ENCODE data around the gene UNC119. TPM values are rescaled to one million over a fixed set of nuclear protein-coding genes. Genes with fewer than 3 reads are reported as not detected.
"Not testable (repeated sequence)": the region's sequence is repeated elsewhere in the genome, so short reads cannot be mapped to it uniquely, and the experiment has no call there.

Gene UNC119
- total RNA-seq, 1 experiment from 2014 or later, result 44.6 TPM

DNA sequence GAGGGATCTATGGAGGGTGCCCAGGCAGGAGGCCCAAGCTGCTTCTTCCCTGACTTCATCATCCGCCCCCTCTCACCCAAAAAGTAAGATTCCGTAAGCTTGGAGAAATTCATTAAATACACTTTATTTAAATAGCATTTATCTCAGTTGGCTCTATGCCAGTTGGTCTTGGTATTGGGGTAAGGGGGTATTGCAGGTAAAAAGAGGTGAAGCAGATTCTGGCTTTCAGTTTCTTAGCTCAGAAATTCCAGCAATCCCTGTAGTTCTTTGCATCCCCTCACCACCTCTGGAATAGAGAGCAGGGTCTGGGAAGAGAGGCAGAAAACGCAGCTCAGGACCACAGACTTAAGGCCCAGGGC is 25.0 kb upstream of the UNC119 start:
- Histone ChIP-seq H3K9me3 (ENCODE audit: low read depth, low read length, poor library complexity, severe bottlenecking) (no peaks in the 10 kb centered on the region), H3K4me1 (ENCODE audit: insufficient read depth, low read length, poor library complexity, severe bottlenecking) (peaks cover 8% of the 10 kb centered on the region), H3K36me3 (ENCODE audit: insufficient read depth, low read length, poor library complexity, severe bottlenecking) (peaks cover 51% of the 10 kb centered on the region), H3K27ac (ENCODE audit: low read depth, low read length, poor library complexity, severe bottlenecking) (peak overlapping the region; percentile 1), H3K27me3 (replicated peaks; ENCODE audit: insufficient read depth, low read depth, low read length, poor library complexity) (no peaks in the 10 kb centered on the region), H3K4me3 (ENCODE audit: low read depth, low read length, poor library complexity, severe bottlenecking) (no peak overlapping the region)
- DNase-seq (ENCODE audit: low spot score), result no peak
- CTCF ChIA-PET, result no interaction called here
- TF ChIP-seq EZH2 (IDR thresholded peaks at IDR 0.05; ENCODE audit: borderline replicate concordance, low read depth, low read length, poor library complexity, severe bottlenecking), result no peak
- no TSS peak for BruUV-seq (replicated peaks)
- intact Hi-C loops (cut with micrococcal nuclease; ENCODE audit: unreplicated experiment), result loop anchor here (5.0 kb wide), 1 partner anchor 45 kb away; no protein-coding TSS in a partner anchor
- POLR2A ChIA-PET (ENCODE audit: low non-redundant PET), result no interaction called here

DNA sequence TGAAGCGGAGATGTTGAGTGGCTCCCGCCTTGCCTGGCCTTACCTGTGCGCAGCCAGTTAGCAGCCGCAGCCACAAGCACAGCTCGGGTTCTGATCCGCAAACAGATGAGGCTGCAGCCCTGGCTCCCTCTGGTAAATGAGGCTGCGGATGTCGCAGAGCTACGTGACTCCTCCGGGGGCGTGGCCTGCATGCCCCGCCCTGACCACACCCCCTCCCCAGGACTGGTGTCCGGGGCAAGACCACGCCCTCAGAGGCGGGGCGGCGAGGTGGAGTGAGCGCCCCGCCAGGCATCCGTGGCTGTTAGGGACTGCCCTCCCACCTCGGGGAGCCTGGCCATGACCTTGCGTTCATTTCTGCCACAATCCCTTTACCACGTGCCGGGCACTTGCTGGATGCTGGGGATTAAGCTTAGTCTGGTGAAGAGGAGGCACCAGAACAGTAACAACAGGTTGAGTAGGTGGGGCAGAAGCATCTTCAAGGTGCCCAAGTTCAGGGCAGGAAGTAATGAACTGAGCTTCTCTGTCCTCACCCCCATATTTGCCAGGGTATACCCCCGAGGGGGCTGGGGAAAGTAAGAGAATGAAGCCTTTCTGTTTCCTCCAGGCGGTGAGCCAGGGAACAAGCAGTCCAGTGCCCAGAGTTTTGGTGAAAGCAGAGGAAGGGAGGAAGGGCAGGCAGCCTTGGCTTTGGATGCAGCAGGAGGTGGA is 24.5 kb upstream of the UNC119 start, which contains the start of gene ALDOC:
Gene ALDOC, minus strand, starts transcription at position 138 of the 708 bp plus-strand sequence. CDS start 1,363 bp downstream, outside the sequence.
- CTCF ChIA-PET, result no interaction called here
- peak within 1 kb of the TSS; percentile 29 for H3K4me3 ChIP-seq (ENCODE audit: low read depth, low read length, poor library complexity, severe bottlenecking)
- BruUV-seq (replicated peaks), result no TSS peak

DNA sequence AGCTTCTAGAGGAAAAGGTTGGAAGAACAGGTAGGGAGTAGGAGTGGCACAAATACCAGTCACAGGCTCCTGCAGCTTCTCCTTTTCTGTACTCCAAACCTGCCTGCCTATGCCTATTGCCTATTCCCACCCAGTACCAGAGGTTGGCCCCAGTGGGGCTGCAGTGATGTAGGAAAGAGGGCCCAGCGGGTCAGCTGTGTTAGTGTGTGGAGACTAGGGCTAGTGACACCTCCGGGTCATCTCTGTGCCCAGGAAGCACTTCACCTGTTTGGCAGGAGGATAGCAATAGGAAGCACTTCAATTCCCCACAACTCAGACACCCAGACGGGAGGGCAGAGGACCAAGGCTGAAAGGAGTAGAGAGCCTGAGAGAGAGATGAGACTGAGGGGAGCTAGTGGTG is 23.6 kb upstream of the UNC119 start:
- Histone ChIP-seq H3K4me1 (ENCODE audit: insufficient read depth, low read length, poor library complexity, severe bottlenecking) (peaks cover 13% of the 10 kb centered on the region), H3K4me3 (ENCODE audit: low read depth, low read length, poor library complexity, severe bottlenecking) (peak overlapping the region; percentile 23), H3K36me3 (ENCODE audit: insufficient read depth, low read length, poor library complexity, severe bottlenecking) (peaks cover 43% of the 10 kb centered on the region)
- CTCF ChIA-PET; H3K27ac ChIP-seq (ENCODE audit: low read depth, low read length, poor library complexity, severe bottlenecking); DNase-seq (ENCODE audit: low spot score); BruUV-seq (replicated peaks); H3K27me3 ChIP-seq (replicated peaks; ENCODE audit: insufficient read depth, low read depth, low read length, poor library complexity); H3K9me3 ChIP-seq (ENCODE audit: low read depth, low read length, poor library complexity, severe bottlenecking); POLR2A ChIA-PET (ENCODE audit: low non-redundant PET): not testable (repeated sequence)
- intact Hi-C loops (cut with micrococcal nuclease; ENCODE audit: unreplicated experiment), result loop anchor here (5.0 kb wide), 1 partner anchor 46 kb away; no protein-coding TSS in a partner anchor

More for the DNA sequence above, 24.5 kb upstream of the UNC119 start, which contains the start of gene ALDOC:
- DNase-seq (ENCODE audit: low spot score), result peak; percentile 96
- intact Hi-C loops (cut with micrococcal nuclease; ENCODE audit: unreplicated experiment), result loop anchor here (5.0 kb wide), 1 partner anchor 45 kb away; no protein-coding TSS in a partner anchor
- TF ChIP-seq, protein P1, sequence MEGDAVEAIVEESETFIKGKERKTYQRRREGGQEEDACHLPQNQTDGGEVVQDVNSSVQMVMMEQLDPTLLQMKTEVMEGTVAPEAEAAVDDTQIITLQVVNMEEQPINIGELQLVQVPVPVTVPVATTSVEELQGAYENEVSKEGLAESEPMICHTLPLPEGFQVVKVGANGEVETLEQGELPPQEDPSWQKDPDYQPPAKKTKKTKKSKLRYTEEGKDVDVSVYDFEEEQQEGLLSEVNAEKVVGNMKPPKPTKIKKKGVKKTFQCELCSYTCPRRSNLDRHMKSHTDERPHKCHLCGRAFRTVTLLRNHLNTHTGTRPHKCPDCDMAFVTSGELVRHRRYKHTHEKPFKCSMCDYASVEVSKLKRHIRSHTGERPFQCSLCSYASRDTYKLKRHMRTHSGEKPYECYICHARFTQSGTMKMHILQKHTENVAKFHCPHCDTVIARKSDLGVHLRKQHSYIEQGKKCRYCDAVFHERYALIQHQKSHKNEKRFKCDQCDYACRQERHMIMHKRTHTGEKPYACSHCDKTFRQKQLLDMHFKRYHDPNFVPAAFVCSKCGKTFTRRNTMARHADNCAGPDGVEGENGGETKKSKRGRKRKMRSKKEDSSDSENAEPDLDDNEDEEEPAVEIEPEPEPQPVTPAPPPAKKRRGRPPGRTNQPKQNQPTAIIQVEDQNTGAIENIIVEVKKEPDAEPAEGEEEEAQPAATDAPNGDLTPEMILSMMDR (conservative IDR thresholded peaks at IDR 0.05; ENCODE audit: low read depth, low read length), result no peak
- TF ChIP-seq EZH2 (IDR thresholded peaks at IDR 0.05; ENCODE audit: borderline replicate concordance, low read depth, low read length, poor library complexity, severe bottlenecking), result no peak
- H3K36me3 ChIP-seq (ENCODE audit: insufficient read depth, low read length, poor library complexity, severe bottlenecking), result peaks cover 46% of the 10 kb centered on the region
- peaks cover 12% of the 10 kb centered on the region for H3K4me1 ChIP-seq (ENCODE audit: insufficient read depth, low read length, poor library complexity, severe bottlenecking)
- no peaks in the 10 kb centered on the region for H3K9me3 ChIP-seq (ENCODE audit: low read depth, low read length, poor library complexity, severe bottlenecking)
- POLR2A ChIA-PET (ENCODE audit: low non-redundant PET), result interaction anchor here (0.6 kb wide), 1 partner anchor 456 kb away, joined by 3 read pairs; no protein-coding TSS in a partner anchor
- H3K27ac ChIP-seq (ENCODE audit: low read depth, low read length, poor library complexity, severe bottlenecking), result peak within 1 kb of the TSS; percentile 1
- no peaks in the 10 kb centered on the region for H3K27me3 ChIP-seq (replicated peaks; ENCODE audit: insufficient read depth, low read depth, low read length, poor library complexity)

DNA sequence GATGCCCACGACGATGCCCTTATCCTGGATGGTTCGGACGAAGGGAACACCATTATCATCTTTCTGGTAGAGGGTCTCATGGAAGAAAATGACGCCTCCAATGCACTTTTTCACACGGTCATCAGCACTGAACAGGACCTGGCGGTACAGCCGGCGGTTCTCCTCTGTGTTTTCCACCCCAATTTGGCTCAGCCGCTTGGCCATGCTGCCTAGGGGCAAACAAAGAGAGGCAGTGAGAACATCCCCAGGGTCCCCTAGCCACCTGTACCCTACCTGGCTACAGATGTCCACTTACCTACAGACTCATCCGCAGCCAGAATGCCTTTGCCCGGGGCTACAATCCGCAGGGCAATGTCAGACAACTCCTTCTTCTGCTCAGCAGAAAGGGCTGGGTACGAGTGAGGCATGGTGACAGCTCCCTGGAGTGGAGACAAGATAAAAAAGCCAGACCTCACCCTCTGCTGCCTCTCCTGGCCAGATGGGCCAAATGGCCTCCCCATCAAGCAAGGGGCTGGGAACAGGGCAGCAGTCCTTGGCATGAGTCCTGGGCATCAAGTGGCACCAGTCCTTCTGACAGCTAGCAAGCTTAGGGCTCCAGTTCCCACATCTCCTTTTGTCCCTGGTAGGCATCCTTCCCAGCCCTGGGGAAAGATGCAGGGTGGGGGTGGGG is 22.8 kb upstream of the UNC119 start:
- no peak overlapping the region for H3K27ac ChIP-seq (ENCODE audit: low read depth, low read length, poor library complexity, severe bottlenecking)
- H3K36me3 ChIP-seq (ENCODE audit: insufficient read depth, low read length, poor library complexity, severe bottlenecking), result peaks cover 35% of the 10 kb centered on the region
- H3K9me3 ChIP-seq (ENCODE audit: low read depth, low read length, poor library complexity, severe bottlenecking), result no peaks in the 10 kb centered on the region
- H3K4me1 ChIP-seq (ENCODE audit: insufficient read depth, low read length, poor library complexity, severe bottlenecking), result peaks cover 16% of the 10 kb centered on the region
- no peaks in the 10 kb centered on the region for H3K27me3 ChIP-seq (replicated peaks; ENCODE audit: insufficient read depth, low read depth, low read length, poor library complexity)
- intact Hi-C loops (cut with micrococcal nuclease; ENCODE audit: unreplicated experiment), result loop anchor here (5.0 kb wide), 1 partner anchor 47 kb away; no protein-coding TSS in a partner anchor
- no TSS peak for BruUV-seq (replicated peaks)
- no peak overlapping the region for H3K4me3 ChIP-seq (ENCODE audit: low read depth, low read length, poor library complexity, severe bottlenecking)
- no peak for DNase-seq (ENCODE audit: low spot score)
- POLR2A ChIA-PET (ENCODE audit: low non-redundant PET), result no interaction called here
- CTCF ChIA-PET, result no interaction called here
- TF ChIP-seq EZH2 (IDR thresholded peaks at IDR 0.05; ENCODE audit: borderline replicate concordance, low read depth, low read length, poor library complexity, severe bottlenecking), result no peak
- TF ChIP-seq, protein P1 (conservative IDR thresholded peaks at IDR 0.05; ENCODE audit: low read depth, low read length), result no peak
